ENCODE measurements around the gene RIC8A.

- no peak for TF ChIP-seq CTCF (IDR thresholded peaks at IDR 0.05)
- TF ChIP-seq POLR2A (IDR thresholded peaks at IDR 0.05; ENCODE audit: low read depth), result no peak
Measured at GRCh38 chr11:199782-200181, 7.7 kb upstream of the RIC8A start.
